Tibial nerve (tissue), 3 donors: ENCODE data around the gene PRMT1.

Source experiments
- POLR2A ChIP-seq, 2 donors: fragments of 450-650 bp; IDR thresholded peaks; one replicate each; pipeline ENCODE4 v1.6.1; 2017; ENCODE audit warnings: antibody characterized with exemption in 2 of 2, mild to moderate bottlenecking in 2 of 2, moderate library complexity in 2 of 2
- TF ChIP-seq, protein P1 (sequence below), 5 experiments: fragments of 200-600 bp in 3 of 5; fragments of 450-650 bp in 2 of 5; sonication (generic) in 3 of 5; IDR thresholded peaks; one replicate each; pipeline ENCODE4 v1.5.1; 2016 to 2019; ENCODE audit warnings: antibody characterized with exemption in 5 of 5, mild to moderate bottlenecking in 3 of 5, moderate library complexity in 2 of 5

DNA sequence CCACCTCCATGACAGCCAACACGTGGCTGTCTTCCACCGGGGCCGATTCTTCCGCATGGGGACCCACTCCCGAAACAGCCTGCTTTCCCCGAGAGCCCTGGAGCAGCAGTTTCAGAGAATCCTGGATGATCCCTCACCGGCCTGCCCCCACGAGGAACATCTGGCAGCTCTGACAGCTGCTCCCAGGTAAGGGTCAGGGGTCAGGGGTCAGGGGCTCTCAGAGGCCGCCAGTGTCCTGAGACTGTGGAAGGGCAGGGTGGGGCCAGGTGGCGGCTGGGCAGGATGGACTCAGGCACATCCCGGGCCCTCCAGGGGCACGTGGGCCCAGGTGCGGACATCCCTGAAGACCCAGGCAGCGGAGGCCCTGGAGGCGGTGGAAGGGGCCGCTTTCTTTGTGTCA is 28.8 kb downstream of the PRMT1 start:
- TF ChIP-seq, protein P1, sequence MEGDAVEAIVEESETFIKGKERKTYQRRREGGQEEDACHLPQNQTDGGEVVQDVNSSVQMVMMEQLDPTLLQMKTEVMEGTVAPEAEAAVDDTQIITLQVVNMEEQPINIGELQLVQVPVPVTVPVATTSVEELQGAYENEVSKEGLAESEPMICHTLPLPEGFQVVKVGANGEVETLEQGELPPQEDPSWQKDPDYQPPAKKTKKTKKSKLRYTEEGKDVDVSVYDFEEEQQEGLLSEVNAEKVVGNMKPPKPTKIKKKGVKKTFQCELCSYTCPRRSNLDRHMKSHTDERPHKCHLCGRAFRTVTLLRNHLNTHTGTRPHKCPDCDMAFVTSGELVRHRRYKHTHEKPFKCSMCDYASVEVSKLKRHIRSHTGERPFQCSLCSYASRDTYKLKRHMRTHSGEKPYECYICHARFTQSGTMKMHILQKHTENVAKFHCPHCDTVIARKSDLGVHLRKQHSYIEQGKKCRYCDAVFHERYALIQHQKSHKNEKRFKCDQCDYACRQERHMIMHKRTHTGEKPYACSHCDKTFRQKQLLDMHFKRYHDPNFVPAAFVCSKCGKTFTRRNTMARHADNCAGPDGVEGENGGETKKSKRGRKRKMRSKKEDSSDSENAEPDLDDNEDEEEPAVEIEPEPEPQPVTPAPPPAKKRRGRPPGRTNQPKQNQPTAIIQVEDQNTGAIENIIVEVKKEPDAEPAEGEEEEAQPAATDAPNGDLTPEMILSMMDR (IDR thresholded peaks at IDR 0.05): no peak
- TF ChIP-seq POLR2A (IDR thresholded peaks at IDR 0.05): no peak
